Measurements from ENCODE around the gene ACOT7. TPM values are rescaled to one million over a fixed set of nuclear protein-coding genes. Genes with fewer than 3 reads are reported as not detected.

Gene ACOT7
- total RNA-seq, 1 experiment from 2014 or later: 33.9 TPM

DNA sequence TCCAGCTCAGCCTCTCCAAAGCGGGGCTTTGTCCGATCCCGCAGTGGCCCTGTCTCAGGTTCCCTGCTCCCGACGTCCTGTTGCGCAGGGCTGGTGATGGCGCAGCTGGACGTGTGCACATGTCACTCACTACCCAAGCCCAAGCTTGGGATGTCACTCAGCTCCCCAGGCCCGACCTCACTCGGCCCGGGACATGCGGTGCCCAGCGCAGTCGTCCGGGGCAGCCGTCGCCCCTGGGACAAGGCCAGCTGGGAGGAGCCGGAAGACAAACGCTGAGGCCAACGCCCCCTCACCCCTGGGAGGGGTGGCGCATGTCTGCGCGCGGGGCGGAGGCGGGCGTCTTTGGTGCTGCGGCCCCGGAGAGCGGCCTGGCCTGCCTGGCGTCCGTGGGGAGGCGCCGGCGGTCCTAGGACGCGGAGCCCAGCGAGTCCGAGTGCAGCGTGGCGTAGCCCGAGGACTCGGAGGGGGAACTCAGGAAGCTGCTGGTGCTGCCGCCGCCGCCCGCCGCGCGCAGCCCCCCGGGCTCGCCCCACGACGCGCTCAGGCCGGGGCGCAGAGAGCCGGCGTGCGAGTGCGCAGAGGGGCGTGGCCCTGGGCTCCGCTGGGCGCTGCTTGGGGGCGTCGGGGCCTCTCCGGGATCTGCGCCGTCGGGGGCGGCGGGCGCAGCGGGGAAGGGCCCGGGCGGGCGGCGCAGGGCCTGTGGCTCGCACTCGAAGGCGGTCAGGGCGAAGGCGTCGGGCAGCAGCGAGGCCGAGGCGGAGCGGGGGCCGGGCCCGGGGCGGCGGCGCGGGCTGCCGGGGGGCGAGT is 144.4 kb downstream of the ACOT7 start:
- no peak for DNase-seq (ENCODE audit: low spot score)

DNA sequence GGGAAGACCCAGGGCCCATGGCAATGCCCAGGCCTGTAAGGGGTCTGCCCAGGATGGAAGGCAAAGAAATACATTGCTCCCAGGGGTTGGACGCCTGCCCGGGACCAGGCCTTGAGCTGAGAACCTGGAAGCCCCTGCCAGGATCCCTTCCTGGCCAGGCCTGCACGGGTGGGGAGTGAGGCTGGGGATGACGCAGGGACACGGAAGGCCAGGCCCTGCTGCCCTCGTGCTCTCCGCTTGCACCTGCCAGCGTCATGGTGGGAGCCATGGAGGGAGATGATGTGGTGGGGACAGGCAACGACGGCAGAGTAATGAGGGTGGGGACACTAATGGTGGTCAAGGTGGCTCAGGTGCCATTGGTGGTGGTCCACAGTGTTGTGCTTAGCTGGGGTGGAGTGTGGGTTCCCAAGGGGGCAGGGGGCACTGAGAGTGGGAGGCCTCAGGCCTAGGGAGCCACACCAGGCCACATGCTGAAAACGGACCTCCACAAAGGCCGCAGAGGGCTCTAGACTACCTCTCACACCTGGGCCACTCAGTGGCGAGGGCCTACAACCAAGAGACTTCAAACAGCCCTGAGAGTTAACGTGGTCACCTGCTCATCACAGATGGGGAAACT is 145.3 kb downstream of the ACOT7 start:
- DNase-seq (ENCODE audit: low spot score): no peak

DNA sequence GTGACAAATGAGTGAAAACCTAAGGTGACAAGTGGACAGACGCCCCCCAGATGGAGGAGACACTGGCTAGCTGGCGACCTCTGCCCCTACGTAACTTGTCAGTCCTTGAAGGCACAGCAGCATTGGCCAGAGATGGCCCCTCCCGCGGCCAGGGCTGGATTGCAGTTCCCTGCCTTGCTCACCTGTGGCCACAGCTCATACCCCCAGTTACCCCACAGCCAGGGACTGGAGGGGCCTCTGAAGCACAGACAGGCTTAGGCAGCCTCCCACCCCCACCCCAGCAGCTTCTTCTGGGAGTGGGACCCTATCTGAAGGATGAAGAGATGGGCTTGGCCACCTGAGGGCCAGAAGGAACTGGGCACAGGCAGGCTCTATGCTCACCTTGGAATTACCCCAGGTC is 145.9 kb downstream of the ACOT7 start:
- DNase-seq (ENCODE audit: low spot score): no peak

DNA sequence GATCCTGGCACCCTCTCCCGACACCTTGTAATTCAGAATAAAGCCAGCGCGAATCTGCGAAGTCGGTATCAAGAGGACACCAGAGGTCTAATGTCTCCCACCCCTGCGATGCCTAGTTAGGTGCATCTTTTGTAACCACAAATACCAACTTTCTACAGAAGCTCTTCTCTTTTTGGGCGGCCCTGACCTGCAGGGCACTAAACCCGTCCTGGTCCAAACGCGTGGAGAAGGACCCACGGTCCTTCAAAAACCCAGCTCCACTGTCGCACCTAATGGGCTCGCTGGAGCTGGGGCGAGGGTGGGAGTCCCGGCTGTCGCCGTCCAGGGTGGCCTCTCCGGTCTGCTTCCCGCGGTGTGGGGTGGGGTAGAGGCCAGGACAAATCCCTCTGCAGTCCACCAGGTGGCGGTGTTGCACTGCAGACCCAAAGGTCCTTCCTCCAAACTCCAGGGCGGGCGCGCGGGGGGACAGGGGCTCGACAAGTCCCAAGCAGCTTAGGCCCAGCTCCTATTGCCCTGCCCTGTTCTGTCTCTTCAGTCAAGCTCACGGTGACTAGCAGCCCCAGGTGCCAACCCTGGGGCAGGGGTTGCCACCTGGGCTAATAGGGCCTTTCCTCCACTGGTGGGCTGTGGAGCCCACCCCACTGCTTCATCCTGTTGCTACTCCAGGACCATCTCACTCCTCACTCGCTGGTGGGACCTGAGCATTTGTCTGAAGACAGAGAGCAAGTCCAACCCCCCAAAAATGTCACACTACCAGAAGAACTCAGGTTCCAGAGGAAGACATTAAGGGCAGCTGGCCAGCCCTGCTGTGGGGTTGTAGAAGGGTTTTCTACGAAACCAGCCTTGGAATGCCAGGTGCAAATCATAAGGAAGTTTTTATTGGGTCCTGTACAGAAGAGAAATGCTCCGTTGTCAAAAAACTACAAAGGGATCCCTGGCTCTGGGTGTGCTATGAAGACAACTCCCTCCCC is 146.8 kb downstream of the ACOT7 start:
- DNase-seq (ENCODE audit: low spot score): peak; percentile 72

DNA sequence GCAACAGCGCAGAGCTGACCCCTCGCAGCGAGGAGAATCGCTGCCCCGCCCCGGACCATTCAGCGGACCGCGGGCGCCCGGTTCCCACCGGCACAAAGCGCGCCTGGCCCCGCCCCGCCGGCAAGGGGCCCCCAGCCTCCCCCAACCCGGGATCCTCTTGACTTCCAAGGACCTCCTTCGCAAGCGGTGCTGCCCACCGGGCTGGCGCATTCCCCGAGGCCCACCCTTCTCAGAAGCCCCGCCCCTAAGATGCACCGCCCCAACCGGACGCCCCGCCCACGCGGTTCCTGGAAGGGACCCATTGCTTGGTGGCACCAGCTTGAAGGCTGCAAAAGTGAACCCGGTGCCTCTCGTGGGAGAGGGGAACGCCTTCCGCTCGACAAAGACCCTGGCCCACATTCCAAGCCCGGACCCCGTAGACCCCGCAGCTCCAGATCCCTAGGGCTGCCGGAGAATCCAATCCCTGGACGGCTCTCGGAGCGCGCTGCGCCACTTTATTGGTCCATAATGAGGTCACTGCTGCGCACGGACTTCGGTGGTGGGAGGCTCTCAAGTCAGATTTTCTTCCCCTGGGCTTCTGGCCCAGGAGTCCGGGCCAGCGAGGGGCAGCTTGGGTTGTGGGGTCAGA is 147.6 kb downstream of the ACOT7 start:
- no peak for DNase-seq (ENCODE audit: low spot score)

DNA sequence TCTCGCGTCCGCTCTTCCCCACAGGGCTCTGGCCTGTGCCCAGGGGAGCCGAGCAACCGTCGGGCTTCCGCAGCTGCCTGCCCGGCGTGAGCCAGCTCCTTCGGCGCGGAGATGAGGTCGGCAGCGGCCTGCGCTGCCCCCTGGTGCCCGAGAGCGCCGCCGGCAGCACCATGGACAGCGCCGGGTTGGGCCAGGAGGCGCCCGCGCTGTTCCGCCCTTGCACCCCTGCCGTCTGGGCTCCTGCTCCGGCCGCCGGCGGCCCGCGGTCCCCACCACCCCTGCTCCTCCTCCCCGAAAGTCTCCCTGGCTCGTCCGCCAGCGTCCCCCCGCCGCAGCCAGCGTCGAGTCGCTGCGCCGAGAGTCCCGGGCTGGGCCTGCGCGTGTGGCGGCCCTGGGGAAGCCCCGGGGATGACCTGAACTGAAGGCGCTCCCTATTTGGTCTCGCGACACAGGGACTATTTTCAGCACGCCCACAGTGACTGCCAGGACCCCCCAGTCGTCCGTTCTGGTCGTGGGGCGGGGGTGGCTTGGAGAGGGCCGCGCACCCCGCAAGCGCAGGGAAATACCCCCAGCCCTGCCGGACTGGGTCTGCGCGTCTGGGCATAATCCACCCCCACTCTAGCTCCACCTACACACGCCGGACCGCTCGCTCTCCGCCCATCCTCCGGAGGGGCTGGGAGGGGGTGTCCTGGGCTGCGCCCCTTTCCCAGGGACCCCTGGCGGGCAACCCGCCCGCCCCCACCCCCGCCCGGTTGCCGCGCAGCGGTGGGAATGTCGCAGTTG is 148.3 kb downstream of the ACOT7 start:
- DNase-seq (ENCODE audit: low spot score): peak; percentile 81

DNA sequence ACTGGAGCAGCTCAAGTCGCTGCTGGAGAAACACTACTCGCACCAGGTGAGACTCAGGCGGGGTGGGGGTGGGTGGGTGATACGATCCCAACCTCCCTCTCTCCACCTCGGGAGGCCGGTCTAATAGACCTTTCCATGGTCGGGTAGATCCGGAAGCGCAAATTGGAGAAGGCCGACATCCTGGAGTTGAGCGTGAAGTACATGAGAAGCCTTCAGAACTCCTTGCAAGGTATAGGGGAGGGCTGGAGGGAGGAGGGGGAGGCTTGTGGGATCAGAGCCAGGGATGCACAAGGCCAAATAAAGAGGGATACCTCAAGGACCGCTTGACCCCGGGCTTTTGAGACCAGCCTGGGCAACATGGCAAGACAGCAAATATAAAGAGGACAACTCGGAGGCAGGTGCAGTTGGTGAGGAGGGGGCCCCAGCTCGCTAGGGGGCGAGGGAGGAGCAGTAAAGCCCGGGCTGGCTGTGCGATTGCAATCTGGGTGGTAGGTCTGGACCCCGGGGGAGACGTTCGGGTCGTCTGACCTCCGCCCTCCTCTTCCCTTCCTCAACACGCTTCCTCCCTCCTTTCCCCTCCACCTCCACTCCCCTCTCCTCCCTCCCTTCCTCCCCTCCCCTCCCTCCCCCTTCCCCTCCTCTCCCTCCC is 149.0 kb downstream of the ACOT7 start:
- DNase-seq (ENCODE audit: low spot score): no peak

DNA sequence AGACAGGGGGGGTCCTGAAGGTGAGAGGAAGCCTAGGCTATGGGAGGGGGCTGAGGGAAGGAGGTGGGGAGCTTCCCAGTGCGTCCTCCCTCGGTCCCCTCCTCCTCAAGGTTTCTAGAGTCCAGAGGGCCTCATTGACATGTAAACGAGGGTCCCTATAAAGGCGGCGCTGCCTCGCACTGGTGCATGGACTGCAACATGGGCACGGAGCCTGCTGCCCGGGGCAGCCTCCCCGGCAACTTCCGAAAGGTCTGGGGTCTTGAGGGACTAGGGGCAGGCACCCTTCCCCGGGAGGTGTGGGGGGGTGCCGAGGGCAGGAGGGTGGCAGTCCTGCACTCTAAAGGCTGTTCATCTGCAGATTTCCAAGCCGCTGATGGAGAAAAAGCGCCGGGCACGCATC is 149.6 kb downstream of the ACOT7 start, which contains the start of gene HES3:
TSS of gene HES3 (plus strand) at position 187 of the 400 bp plus-strand sequence. CDS start at position 374, 187 bp downstream.
- DNase-seq (ENCODE audit: low spot score): no peak

DNA sequence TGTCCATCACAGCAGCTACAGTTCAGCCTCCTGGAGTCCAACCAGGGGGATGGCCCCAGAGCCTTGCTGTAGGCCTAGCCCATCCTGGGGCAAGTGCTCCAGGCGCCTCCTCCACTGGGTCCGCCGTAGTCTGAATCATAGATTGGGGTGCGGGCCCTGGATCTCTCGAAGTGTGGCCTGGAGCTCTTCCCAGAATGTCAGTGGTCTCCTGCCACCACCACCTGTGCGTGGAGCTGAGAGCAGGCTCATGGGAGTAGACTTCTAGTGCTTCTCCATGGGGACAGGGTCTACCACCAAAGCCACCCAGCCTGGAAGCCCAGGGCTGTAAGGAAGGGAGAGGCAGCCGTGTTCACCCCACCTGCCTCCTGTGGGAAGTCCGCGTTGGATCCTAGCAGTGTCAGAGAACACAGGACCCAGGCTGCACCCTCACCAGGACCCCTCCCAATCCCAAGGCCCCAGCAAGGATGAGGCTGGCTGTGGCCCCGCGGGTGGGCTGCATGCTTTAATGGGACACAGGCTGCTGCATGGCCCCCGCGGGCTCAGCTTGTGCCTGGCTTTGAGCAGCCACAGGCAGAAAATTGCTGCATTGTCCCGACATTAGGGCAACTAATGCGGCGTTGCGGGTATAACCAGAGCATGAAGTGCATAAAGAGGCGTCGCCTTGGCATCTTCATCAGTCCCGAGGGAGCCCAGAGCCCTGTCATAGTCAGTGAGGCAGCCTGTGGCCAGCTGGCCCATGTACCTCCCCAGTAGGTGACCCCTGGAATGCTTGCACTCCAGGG is 150.3 kb downstream of the ACOT7 start:
- DNase-seq (ENCODE audit: low spot score): no peak

DNA sequence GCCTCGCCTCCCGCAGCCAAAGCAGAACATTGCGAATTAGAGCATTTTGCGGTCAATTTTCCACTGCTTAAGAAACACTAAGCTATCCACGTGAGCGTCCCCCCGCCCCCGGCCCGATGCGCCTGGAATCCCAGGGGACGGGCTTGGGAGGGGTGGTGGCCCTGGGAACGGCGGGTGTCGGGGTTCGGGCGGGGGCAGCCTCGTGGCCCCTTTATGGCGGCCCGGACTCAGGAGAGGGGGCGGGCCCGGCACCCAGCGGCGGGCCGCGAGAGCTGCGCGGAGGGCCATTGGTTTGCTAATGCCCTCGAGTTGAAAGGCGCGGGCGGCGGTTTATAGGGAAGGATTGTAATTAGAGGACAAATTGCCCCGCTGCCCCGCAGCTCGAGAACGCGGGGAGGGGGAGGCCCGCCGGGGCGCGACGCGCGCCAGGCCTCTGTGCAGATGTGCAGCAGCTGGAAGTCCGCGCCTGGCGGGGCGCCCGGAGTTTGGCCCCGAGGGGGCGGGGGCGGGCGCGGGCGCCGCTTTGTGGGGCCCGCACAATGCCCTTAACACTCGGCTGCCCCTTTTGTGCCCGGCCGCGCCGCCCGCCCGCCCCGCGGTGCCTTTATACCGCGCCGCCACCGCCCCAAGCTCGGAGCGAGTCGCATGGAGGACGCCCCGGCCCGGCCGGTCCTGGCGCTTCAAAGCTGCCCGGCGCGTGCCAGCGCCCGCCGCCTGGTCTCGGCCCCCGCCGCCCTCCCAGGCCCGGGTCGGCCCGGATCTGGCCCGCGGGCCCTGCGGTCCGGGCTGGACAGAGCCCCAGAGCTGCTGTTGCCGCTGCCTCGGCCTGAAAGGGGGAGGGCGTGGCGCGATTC is 151.5 kb downstream of the ACOT7 start:
- DNase-seq (ENCODE audit: low spot score): no peak

DNA sequence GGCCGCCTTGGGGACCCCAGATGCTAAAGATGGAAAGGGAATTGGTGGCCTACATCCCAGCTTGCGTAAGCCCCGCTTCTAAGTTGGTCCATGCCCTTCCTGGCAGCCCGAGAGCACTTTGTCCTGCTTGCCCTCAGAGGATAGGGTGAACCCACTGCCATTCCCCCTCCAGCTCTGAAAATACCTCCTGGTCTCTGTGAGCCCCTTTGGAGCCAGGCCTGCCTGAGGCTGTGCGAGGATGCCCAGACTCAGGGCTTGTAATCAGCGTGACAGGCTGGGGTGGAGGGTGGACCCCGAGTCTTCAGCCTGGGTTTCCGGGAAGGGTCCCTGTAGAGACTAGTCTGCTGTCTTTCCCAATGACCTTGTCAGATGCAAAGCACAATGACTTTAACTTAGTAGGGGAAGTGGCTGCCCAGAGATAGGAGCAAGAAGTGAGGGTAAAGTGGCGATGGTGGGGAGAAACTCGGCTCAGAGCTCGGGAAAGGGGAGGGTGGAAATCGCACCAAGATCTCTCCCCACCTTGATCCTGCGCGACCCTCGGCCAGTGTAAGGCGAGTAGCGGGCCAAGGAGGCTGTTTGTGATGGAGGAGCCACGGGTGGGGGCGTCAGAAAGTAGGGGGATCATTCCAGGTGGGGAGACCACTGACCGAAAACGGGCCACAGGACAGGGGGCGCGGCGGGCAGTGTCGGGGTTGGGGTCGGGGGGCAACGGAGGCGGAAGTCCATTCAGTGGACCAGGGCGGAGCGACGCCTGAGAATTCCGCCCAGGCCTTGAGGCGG is 152.3 kb downstream of the ACOT7 start:
- DNase-seq (ENCODE audit: low spot score): no peak

DNA sequence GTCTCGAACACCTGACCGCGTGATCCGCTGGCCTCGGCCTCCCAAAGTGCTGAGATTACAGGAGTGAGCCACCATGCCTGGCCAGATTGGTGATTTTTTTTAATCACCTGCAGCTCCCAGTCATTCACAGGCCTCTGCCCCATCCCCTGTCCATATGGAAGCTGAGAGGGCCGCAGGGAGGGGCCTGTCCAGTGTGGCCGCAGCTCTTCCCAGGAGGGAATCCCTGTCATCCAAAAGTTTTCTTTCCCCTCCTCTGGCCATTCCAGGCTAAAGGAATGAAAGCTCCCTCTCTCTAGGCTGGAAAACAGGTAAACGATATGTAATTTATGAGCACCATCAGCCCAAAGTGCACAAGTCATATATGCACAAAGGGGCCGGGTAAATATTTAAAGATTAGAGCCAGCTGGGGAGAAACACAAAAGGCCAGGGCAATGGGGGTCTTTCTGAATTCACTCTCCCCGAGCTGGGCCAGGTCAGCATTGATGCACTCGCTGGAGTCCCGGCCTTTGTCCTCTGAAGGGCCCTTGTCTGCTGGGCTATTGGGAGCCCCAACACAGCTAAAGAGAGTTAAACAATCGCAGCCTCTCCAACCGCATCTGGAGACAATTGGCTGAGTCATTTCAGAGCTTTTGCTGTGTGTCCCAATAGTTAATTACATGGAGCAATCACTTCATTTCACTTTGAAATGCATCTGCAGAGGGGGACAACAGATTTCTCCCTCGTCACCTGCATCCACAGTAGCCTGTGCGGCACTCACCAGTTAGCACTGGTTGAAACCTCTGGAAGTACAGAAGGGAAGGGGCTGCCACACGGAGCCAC is 153.4 kb downstream of the ACOT7 start:
- DNase-seq (ENCODE audit: low spot score): no peak

DNA sequence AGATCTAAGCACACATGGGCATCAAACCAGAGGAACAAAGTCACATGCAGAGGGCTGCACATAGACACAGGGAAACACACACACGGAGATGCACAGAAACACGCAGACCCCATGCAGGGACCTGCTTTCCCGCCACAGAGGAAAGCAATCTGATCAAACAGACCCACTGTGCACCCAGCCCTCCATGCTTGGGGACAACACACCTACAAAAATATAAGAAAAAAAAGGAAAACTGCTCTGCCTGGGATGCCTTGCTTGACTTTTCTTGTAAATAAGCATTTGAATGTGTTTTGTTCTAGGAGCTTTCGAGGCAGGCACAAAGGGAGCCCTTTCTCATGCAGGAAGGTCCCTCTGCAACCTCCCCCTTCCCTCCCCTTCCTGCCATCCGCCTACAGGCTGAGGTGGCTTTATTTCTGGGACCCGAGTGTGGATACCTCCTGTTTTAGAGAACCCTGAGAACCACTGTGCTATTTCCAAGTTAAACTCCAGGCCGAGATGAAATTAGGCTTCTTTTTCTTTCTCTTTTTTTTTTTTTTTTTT is 154.3 kb downstream of the ACOT7 start:
- DNase-seq (ENCODE audit: low spot score): no peak

DNA sequence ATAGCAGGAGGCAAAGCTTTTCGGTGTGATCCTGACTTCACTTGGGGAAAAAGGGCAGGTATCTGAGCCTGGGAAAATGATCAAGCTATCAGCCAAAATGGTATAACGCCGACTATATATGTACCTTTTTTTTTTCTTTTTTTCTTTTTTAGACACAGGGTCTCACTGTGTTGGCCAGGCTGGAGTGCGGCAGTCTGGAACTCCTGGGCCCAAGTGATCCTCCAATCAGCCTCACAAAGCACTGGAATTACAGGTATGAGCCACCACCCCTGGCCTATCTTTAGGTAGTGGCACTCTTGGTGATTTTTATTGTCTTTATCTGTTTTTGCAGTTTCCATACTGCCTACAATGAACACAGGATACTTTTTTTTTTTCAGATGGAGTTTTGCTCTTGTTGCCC is 156.5 kb downstream of the ACOT7 start:
- no peak for DNase-seq (ENCODE audit: low spot score)

DNA sequence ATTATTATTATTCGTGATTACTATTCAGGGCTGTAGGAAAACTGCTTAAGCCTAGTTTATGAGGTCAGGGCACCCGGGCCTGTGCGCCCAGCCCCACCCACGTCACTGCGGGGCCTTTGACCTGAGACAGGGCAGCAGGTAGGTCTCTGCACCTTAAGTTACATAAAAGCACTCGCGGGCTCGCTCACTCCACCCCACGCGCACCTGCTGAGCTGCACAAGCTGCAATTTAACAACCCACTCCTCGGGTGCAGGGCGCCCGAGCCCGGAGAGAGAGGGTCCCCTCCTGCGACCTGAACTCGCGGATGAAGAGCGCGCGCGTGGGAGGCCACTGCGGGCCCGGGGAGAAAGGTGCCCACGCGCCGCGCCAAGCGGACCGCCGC is 158.3 kb downstream of the ACOT7 start:
- no peak for DNase-seq (ENCODE audit: low spot score)

DNA sequence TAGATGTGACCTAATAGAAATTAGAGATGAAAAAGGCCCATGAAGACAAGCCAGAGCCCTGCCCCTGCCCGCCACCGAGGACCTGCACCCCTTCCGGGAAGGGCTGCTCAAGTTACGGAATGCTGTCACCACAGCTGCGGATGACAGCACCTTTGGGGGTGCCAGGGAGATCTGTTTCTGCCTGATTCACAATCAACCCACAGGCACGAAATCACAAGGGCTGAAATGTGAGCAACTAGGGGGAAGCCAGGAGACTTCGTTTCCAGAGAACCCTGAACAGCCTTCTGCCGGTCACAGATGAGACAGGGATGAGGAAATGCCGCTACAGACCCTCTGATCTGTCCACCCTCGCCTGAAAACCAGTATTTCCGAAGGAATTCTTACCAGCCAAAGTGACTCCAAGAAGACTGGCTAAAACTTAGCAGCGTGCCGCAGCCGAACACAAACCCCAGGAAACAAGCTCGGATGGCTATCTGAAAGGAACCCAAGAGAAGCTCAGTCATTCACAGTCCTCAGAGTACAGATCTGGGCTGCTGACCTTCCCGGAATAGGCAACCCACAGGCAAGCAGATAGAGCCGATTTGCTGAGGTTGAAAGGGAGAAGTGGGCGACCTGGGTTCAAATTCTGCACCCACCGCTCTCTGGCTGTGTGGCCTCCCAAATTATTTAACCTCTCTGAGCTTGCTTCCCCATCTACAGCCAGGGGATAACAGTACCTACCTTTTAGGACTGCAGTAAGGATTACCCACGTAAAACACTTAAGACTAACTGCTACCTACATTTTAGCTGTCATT is 158.9 kb downstream of the ACOT7 start:
- DNase-seq (ENCODE audit: low spot score): no peak

Data from HT-29 (cell line).